GM12864 (cell line): ENCODE data around the gene MAMDC2.
"Not testable (repeated sequence)": the region's sequence is repeated elsewhere in the genome, so short reads cannot be mapped to it uniquely, and the experiment has no call there.

ENCODE experiments used
- DNase-seq: peaks from one replicate; pipeline ENCODE4 v3.0.0-alpha.2; 2011; ENCODE audit warnings: low read depth
- H3K4me3 ChIP-seq: 2 replicates; pipeline ENCODE4 v1.5.1; 2011; ENCODE audit warnings: mild to moderate bottlenecking, low read depth, low read length, control low read depth
- TF ChIP-seq, protein P1 (sequence below): IDR thresholded peaks from 2 replicates; pipeline ENCODE4 v1.5.1; 2011; ENCODE audit warnings: low read depth, mild to moderate bottlenecking, moderate library complexity, low read length, control low read depth, inconsistent platforms; ENCODE audit errors: missing control alignments

MAMDC2 gene

DNA sequence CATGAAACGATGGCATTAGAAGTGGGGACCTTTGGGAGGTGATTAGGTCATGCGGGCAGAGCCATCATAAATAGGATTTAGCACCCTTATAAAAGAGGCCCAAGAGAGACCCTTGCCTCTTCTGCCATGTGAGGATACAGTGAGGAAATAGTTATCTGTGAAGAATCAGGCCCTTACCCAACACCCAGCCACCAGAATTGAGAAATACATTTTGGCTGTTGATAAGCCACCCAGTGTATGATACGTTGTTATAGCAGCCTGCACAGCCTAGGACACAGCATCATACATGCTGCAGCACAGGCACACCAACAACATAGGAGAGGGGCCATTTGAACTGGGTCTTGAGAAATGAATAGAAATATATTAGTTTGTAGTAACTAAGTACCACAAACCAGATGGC is 8.0 kb upstream of the MAMDC2 start:
- no peak overlapping the region for H3K4me3 ChIP-seq
- TF ChIP-seq, protein P1, sequence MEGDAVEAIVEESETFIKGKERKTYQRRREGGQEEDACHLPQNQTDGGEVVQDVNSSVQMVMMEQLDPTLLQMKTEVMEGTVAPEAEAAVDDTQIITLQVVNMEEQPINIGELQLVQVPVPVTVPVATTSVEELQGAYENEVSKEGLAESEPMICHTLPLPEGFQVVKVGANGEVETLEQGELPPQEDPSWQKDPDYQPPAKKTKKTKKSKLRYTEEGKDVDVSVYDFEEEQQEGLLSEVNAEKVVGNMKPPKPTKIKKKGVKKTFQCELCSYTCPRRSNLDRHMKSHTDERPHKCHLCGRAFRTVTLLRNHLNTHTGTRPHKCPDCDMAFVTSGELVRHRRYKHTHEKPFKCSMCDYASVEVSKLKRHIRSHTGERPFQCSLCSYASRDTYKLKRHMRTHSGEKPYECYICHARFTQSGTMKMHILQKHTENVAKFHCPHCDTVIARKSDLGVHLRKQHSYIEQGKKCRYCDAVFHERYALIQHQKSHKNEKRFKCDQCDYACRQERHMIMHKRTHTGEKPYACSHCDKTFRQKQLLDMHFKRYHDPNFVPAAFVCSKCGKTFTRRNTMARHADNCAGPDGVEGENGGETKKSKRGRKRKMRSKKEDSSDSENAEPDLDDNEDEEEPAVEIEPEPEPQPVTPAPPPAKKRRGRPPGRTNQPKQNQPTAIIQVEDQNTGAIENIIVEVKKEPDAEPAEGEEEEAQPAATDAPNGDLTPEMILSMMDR = no peak
- no peak for DNase-seq

DNA sequence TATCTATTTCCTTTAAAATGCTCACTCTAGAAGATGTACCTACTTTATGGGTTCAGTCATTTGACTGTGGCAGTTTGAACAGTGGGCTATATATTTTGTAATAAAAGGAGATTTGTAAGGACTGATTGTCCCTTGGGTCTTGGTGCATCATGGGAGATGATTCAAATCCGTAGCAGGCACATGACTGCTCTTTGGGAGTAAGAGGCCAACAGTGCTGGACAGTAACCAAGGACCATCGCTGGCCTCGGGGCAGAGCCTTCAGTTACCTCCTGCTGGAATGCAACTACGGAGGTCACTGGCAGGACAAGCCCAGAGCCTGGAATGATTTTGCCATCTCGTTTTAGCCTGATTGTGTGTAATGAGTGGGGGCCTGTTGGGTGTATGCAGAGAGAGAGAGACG is 7.0 kb upstream of the MAMDC2 start:
- TF ChIP-seq, protein P1 = no peak

DNA sequence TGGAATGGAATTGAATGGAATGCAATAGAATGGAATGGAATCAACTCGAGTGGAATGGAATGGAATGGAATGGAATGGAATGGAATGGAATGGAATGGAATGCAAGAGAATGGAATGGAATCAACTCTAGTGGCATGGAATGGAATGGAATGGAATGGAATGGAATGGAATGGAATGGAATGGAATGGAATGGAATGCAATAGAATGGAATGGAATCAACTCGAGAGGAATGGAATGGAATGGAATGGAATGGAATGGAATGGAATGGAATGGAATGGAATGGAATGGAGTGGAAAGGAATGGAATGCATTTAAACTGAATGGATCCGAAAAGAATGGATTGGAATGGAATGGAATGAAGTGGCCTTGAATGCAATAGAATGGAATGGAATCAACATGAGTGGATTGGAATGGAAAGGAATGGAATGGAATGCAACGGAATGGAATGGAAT is 5.5 kb upstream of the MAMDC2 start:
- H3K4me3 ChIP-seq, DNase-seq: not testable (repeated sequence)

More for the DNA sequence above, 7.0 kb upstream of the MAMDC2 start:
- DNase-seq = no peak
- no peak overlapping the region for H3K4me3 ChIP-seq

DNA sequence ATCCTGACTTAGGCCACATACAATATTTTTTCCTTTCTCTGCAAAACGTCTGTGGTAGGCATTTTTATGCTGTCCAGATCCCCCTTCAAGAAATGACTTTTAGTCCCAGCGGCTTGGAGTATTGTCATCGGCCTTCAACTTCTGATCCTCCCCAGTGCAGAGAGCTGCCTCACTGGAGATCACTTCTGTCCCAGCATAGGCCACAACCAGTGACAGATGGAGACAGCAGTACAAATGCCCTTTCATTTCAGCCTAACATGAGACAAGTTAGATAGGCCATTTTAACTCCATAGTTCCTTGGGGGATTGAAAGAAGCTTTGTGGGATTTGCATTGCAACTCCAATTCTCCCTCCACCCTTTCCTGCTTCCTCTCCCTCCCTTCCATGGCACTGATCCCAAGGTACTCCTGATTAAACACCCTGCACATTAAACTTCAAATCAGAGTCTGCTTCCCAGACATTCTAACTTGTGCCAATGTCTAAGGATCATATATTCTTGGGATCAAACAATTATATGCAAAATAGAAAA is 3.2 kb upstream of the MAMDC2 start:
- TF ChIP-seq, protein P1 = no peak
- H3K4me3 ChIP-seq = no peak overlapping the region
- DNase-seq = no peak

DNA sequence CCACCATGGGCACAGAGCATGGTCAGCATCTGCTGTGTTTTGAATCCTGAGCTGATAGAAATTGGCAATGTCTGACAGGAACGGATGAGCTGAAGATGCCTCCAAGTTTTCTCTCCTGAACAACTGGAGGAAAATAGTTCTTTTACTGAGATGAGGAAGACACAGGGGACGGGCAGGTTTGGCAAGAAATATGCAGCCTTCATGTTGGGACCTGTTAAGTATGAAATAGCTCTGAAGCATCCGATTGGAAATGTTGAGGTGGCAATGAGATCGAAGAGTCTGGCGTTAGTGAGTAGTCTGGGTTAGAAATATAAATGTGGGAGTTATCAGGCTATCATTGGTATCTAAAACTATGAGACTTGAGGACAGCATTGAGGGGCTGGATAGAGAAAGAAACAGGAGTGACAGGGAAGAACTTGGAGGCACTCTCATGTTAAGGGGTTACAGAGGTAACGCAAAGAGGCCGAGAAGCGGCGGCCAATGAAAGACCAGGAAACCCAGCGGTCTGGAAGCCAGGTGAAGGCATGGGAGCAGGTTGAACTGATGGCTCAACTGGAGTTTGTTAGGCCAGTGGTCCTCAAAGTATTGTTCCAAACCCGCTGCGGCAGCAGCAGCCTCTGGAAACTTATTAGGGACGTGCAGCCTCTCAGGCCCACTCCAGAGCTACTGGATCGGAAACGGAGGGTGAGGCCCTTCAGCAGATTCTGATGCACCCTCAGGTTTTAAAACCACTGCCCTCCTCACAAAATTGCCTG is 1.0 kb upstream of the MAMDC2 start:
- DNase-seq = no peak
- H3K4me3 ChIP-seq = no peak overlapping the region
- TF ChIP-seq, protein P1 = no peak

DNA sequence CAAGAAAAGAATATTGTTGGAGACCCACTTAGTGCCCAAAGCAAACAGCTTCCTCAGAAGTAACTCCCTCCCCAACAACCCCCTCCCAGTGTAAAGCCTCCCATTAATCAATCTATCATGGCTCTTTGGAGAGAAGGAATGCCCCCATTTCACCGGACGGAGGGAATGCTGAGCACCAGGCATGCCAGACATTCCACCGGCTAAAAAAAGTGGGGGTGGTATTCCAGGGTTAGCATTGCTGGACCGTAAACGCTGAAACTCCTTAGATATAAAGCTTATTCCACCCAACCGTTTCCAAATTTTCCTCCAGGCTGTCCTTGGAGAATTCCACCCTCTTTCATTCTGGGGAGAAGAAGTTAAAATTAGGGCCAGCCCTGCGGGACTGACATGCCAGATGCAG is 363 bp upstream of the MAMDC2 start:
- no peak overlapping the region for H3K4me3 ChIP-seq

DNA sequence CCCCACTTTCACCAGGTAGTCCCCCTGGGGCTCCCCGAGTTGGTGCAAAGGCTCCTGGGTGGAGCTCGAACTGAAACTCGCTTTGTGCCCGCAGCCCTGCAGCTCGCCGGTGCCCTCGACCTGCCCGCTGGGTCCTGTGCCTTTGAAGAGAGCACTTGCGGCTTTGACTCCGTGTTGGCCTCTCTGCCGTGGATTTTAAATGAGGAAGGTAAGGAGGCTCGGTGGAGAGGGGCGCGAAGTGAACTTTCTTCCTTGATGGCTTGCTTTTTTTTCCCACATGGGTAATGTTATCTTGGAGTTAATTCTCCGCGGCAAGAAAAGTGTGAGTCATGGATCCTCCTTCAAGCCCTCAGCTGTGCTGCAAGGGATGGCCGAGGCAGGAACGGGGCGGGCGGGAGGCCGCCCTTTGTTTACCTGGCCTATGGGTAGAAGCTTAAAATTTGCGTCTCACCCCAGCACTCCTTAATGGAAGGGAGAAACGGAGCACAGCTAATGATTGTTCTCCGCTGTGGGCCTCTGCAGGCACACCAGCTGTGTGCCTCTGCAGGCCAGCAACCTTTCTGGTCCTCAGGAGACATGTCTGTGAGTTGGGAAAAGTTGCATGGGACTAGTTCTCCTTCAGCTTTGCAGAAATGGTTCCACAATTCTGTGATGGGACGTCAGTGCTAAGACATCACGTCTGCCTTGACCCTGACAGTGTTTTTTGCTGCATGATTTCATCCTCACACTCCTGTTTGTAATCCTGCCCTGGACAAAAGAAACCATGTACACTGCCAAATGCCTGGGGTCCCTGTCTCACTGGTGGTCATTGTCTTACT is 1.1 kb downstream of the MAMDC2 start:
- DNase-seq = no peak
- no peak overlapping the region for H3K4me3 ChIP-seq
- TF ChIP-seq, protein P1 = no peak

More for the DNA sequence above, 363 bp upstream of the MAMDC2 start:
- TF ChIP-seq, protein P1 = no peak
- DNase-seq = no peak
